ENCODE data around the gene PARD3.
"Not testable (repeated sequence)": the region's sequence is repeated elsewhere in the genome, so short reads cannot be mapped to it uniquely, and the experiment has no call there.

- not testable (repeated sequence) for TF ChIP-seq CTCF (conservative IDR thresholded peaks at IDR 0.05; ENCODE audit: low read length); EZH2phosphoT487 (IDR thresholded peaks at IDR 0.05; ENCODE audit: borderline replicate concordance)
Observed at GRCh38 chr10:34843470-34843869, 28.4 kb upstream of the PARD3 start.

Measured in Loucy (cell line).